SK-N-MC (cell line): ENCODE results near the gene NOC2L.
"Not testable (repeated sequence)": the region's sequence is repeated elsewhere in the genome, so short reads cannot be mapped to it uniquely, and the experiment has no call there.

Experiments used
- EZH2 ChIP-seq: fragments of 200-600 bp; sonication (generic); IDR thresholded peaks from one replicate; pipeline ENCODE4 v1.6.1; 2017; ENCODE audit warnings: antibody characterized with exemption
- FOXP2 ChIP-seq: optimal IDR thresholded peaks from 2 replicates; pipeline ENCODE3; 2011; ENCODE audit warnings: mild to moderate bottlenecking, moderate library complexity; ENCODE audit not compliant: insufficient read depth; ENCODE audit errors: extremely low read length, control extremely low read depth
- POLR2AphosphoS5 ChIP-seq: IDR thresholded peaks from 2 replicates; pipeline ENCODE4 v1.6.1; 2012; ENCODE audit warnings: mild to moderate bottlenecking, low read depth, low read length, borderline replicate concordance

DNA sequence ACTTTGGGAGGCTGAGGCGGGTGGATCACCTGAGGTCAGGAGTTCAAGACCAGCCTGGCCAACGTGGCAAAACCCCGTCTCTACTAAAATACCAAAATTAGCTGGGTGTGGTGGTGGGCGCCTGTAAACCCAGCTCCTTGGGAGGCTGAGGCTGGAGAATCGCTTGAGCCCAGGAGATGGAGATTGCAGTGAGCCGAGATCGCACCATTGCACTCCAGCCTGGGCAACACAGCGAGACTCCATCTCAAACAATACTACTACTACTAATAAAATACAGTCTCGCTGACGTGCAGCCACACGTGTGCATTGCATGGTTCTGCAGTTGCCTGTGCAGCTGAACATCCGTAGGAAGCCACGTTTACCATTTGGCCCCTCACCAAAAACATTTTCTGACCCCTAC, 12.2 kb downstream of the NOC2L start:
- not testable (repeated sequence) for TF ChIP-seq EZH2, POLR2AphosphoS5, FOXP2
